ENCODE measurements around the gene CT55. TPM values are rescaled to one million over a fixed set of nuclear protein-coding genes. Genes with fewer than 3 reads are reported as not detected.

The CT55 gene
- total and polyA plus RNA-seq, 2 experiments from 2014 or later, result not detected

DNA sequence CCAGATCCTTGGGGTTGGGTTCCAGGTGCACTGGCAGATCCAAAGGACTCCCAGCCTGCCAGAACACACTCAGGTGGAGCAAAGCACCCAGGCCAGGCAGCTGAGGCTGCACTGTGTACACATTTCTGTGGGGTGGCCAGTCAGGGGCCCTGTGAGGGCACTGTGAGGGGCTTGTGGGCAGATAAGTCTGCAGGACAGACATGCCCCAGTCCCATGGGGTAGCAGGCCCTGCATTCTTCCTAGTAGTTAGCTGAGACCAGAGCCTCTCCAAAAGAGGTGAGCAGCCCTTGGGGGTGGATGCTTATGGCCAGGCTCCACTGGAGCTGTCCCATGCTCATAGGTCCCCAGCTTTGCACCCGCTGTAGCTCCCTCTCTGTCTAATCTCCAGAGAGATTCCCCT lies 58.5 kb downstream of the CT55 start (continued):
- TF ChIP-seq EZH2 (IDR thresholded peaks at IDR 0.05; ENCODE audit: low read depth, unreplicated experiment), result no peak
- TF ChIP-seq NANOG (IDR thresholded peaks at IDR 0.05; ENCODE audit: borderline replicate concordance), result no peak
- TF ChIP-seq CREB1 (CRISPR knock-in tag; IDR thresholded peaks at IDR 0.05; ENCODE audit: low read depth), result no peak
- no peak for TF ChIP-seq EZH2phosphoT487 (IDR thresholded peaks at IDR 0.05; ENCODE audit: unreplicated experiment)
- TF ChIP-seq STAT1 (IDR thresholded peaks at IDR 0.05; ENCODE audit: unreplicated experiment), result no peak
- TF ChIP-seq, protein P1, sequence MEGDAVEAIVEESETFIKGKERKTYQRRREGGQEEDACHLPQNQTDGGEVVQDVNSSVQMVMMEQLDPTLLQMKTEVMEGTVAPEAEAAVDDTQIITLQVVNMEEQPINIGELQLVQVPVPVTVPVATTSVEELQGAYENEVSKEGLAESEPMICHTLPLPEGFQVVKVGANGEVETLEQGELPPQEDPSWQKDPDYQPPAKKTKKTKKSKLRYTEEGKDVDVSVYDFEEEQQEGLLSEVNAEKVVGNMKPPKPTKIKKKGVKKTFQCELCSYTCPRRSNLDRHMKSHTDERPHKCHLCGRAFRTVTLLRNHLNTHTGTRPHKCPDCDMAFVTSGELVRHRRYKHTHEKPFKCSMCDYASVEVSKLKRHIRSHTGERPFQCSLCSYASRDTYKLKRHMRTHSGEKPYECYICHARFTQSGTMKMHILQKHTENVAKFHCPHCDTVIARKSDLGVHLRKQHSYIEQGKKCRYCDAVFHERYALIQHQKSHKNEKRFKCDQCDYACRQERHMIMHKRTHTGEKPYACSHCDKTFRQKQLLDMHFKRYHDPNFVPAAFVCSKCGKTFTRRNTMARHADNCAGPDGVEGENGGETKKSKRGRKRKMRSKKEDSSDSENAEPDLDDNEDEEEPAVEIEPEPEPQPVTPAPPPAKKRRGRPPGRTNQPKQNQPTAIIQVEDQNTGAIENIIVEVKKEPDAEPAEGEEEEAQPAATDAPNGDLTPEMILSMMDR (conservative IDR thresholded peaks at IDR 0.05; ENCODE audit: low read depth in 2 of 2), result no peak
- TF ChIP-seq, protein P2, sequence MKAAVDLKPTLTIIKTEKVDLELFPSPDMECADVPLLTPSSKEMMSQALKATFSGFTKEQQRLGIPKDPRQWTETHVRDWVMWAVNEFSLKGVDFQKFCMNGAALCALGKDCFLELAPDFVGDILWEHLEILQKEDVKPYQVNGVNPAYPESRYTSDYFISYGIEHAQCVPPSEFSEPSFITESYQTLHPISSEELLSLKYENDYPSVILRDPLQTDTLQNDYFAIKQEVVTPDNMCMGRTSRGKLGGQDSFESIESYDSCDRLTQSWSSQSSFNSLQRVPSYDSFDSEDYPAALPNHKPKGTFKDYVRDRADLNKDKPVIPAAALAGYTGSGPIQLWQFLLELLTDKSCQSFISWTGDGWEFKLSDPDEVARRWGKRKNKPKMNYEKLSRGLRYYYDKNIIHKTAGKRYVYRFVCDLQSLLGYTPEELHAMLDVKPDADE (IDR thresholded peaks at IDR 0.05), result no peak

DNA sequence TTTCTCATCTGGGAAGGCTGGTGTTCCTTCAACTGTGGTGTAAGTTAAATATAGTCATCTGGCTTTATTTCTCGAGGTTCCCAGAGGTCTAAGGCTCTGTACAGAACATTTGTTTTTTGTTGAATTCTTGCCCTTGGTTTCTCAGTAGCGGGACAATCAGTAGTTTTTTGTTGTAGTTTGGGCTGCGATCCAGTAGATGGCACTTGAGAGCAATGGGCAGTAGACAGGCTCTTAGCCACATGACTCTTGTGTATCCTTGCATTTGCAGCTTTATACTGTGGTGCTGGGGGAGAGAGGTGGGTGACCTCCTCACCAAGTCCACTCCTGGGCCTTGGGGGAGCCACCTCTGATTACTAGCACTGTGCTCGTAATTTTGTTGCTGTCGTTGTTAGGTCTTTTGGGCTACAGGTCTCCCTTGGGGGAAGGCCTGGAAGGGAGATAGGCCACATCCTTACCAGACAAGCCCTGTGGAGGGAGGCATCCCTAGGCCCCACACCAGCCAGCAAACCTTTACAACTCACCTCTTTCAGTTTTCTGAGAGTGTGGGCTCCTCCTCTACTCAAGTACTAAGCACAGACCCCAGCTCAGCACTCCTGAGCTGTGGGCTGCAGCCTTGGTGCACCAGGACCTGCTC lies 59.0 kb downstream of the CT55 start:
- Mint-ChIP-seq H3K4me1 (no peaks in the 10 kb centered on the region), H3K27ac (no peak overlapping the region), H3K36me3 (ENCODE audit: low read depth) (no peaks in the 10 kb centered on the region), H3K4me3 (no peak overlapping the region), H3K9me3 (no peaks in the 10 kb centered on the region), H3K27me3 (ENCODE audit: insufficient read depth, low read depth, poor library complexity) (no peaks in the 10 kb centered on the region)
- peak; percentile 57 for DNase-seq (ENCODE audit: low spot score)
- Histone ChIP-seq H3K27ac (ENCODE audit: low read depth) (no peak overlapping the region), H3K4me2 (no peak overlapping the region), H2AFZ (peak overlapping the region; percentile 48; the same call in 1 of the 2 replicates), H3K4me1 (ENCODE audit: insufficient read depth) (no peaks in the 10 kb centered on the region), H3K79me2 (replicated peaks; ENCODE audit: insufficient read depth) (no peaks in the 10 kb centered on the region), H4K20me1 (replicated peaks; ENCODE audit: insufficient read depth) (no peaks in the 10 kb centered on the region), H3K27me3 (ENCODE audit: insufficient read depth) (no peaks in the 10 kb centered on the region), H3K4me3 (no peak overlapping the region), H3K9me2 (ENCODE audit: insufficient read depth) (no peaks in the 10 kb centered on the region), H3K36me3 (ENCODE audit: insufficient read depth) (no peaks in the 10 kb centered on the region), H3F3A (replicated peaks; ENCODE audit: low read depth) (no peaks in the 10 kb centered on the region)
- TF ChIP-seq, protein P1 (conservative IDR thresholded peaks at IDR 0.05; ENCODE audit: low read depth in 2 of 2), result peak; percentile 65 to 72
- TF ChIP-seq, protein P3, sequence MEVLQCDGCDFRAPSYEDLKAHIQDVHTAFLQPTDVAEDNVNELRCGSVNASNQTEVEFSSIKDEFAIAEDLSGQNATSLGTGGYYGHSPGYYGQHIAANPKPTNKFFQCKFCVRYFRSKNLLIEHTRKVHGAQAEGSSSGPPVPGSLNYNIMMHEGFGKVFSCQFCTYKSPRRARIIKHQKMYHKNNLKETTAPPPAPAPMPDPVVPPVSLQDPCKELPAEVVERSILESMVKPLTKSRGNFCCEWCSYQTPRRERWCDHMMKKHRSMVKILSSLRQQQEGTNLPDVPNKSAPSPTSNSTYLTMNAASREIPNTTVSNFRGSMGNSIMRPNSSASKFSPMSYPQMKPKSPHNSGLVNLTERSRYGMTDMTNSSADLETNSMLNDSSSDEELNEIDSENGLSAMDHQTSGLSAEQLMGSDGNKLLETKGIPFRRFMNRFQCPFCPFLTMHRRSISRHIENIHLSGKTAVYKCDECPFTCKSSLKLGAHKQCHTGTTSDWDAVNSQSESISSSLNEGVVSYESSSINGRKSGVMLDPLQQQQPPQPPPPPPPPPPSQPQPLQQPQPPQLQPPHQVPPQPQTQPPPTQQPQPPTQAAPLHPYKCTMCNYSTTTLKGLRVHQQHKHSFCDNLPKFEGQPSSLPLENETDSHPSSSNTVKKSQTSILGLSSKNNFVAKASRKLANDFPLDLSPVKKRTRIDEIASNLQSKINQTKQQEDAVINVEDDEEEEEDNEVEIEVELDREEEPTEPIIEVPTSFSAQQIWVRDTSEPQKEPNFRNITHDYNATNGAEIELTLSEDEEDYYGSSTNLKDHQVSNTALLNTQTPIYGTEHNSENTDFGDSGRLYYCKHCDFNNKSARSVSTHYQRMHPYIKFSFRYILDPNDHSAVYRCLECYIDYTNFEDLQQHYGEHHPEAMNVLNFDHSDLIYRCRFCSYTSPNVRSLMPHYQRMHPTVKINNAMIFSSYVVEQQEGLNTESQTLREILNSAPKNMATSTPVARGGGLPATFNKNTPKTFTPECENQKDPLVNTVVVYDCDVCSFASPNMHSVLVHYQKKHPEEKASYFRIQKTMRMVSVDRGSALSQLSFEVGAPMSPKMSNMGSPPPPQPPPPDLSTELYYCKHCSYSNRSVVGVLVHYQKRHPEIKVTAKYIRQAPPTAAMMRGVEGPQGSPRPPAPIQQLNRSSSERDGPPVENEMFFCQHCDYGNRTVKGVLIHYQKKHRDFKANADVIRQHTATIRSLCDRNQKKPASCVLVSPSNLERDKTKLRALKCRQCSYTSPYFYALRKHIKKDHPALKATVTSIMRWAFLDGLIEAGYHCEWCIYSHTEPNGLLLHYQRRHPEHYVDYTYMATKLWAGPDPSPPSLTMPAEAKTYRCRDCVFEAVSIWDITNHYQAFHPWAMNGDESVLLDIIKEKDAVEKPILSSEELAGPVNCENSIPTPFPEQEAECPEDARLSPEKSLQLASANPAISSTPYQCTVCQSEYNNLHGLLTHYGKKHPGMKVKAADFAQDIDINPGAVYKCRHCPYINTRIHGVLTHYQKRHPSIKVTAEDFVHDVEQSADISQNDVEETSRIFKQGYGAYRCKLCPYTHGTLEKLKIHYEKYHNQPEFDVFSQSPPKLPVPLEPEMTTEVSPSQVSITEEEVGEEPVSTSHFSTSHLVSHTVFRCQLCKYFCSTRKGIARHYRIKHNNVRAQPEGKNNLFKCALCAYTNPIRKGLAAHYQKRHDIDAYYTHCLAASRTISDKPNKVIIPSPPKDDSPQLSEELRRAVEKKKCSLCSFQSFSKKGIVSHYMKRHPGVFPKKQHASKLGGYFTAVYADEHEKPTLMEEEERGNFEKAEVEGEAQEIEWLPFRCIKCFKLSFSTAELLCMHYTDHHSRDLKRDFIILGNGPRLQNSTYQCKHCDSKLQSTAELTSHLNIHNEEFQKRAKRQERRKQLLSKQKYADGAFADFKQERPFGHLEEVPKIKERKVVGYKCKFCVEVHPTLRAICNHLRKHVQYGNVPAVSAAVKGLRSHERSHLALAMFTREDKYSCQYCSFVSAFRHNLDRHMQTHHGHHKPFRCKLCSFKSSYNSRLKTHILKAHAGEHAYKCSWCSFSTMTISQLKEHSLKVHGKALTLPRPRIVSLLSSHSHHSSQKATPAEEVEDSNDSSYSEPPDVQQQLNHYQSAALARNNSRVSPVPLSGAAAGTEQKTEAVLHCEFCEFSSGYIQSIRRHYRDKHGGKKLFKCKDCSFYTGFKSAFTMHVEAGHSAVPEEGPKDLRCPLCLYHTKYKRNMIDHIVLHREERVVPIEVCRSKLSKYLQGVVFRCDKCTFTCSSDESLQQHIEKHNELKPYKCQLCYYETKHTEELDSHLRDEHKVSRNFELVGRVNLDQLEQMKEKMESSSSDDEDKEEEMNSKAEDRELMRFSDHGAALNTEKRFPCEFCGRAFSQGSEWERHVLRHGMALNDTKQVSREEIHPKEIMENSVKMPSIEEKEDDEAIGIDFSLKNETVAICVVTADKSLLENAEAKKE (CRISPR knock-in tag; IDR thresholded peaks at IDR 0.05), result no peak
- TF ChIP-seq JUNB (IDR thresholded peaks at IDR 0.05; ENCODE audit: unreplicated experiment) (no peak), CREB1 (CRISPR knock-in tag; IDR thresholded peaks at IDR 0.05; ENCODE audit: low read depth) (no peak)
- ATAC-seq, result peak; percentile 78

All from GM23338 (cell line).